Panc1 (cell line): Measurements from ENCODE around the gene ELOVL6. TPM values are rescaled to one million over a fixed set of nuclear protein-coding genes. Genes with fewer than 3 reads are reported as not detected.

Experiments used
- ATAC-seq: fragments of 200-7000 bp; cut with Tn5 transposase; 2 replicates; pipeline ENCODE4 v1.9.1; 2020; ENCODE audit warnings: mild to moderate bottlenecking, moderate library complexity
- BruUV-seq: library from RNA; stranded (reverse); fragments of 400-500 nt; replicated peaks from 2 replicates; lab custom pipeline; 2021; lab: Mats Ljungman, UMichigan
- CTCF ChIA-PET: fragments of 300-600 bp; sonication (Branson Sonifier 250); formaldehyde crosslinking; loops from one replicate; lab custom pipeline; 2022; ENCODE audit warnings: antibody characterized with exemption; lab: Charles Lee
- POLR2A ChIA-PET: fragments of 300-600 bp; sonication (Branson Sonifier 250); formaldehyde crosslinking; loops from one replicate; lab custom pipeline; 2022; ENCODE audit warnings: antibody characterized with exemption; lab: Charles Lee
- DNase-seq: peaks from one replicate; pipeline ENCODE4 v3.0.0-alpha.2; 2010; ENCODE audit warnings: low read depth, low spot score
- H3K27ac ChIP-seq: 2 replicates; pipeline ENCODE4 v1.5.1; 2011; ENCODE audit warnings: mild to moderate bottlenecking, low read length, inconsistent platforms
- H3K27me3 ChIP-seq: fragments of 200-500 bp; sonication (Bioruptor generic); 2 replicates; pipeline ENCODE4 v1.6.0; 2014; ENCODE audit warnings: low read length, inconsistent platforms; ENCODE audit not compliant: control insufficient read depth, insufficient read depth
- H3K36me3 ChIP-seq: fragments of 200-500 bp; sonication (Bioruptor generic); 2 replicates; pipeline ENCODE4 v1.5.1; 2014; ENCODE audit warnings: inconsistent platforms, mild to moderate bottlenecking, low read length, moderate library complexity; ENCODE audit not compliant: control insufficient read depth, insufficient read depth
- H3K4me1 ChIP-seq: 2 replicates; pipeline ENCODE4 v1.5.1; 2011; ENCODE audit warnings: inconsistent platforms, mild to moderate bottlenecking, low read length, moderate library complexity; ENCODE audit not compliant: control insufficient read depth, insufficient read depth
- H3K4me3 ChIP-seq, 2 experiments: 2 replicates each; pipeline ENCODE4 v1.5.1; 2011 to 2012; ENCODE audit warnings: low read depth in 2 of 2, low read length in 2 of 2, mild to moderate bottlenecking in 2 of 2, inconsistent platforms in 1 of 2, moderate library complexity in 1 of 2
- H3K9me3 ChIP-seq: fragments of 200-500 bp; sonication (Bioruptor generic); 2 replicates; pipeline ENCODE4 v1.5.1; 2014; ENCODE audit warnings: low read depth, mild to moderate bottlenecking, inconsistent platforms, low read length, moderate library complexity; ENCODE audit not compliant: control insufficient read depth, insufficient read depth
- CTCF ChIP-seq: fragments of 450-650 bp; IDR thresholded peaks from 2 replicates; pipeline ENCODE4 v1.5.1; 2017; ENCODE audit warnings: mild to moderate bottlenecking
- POLR2AphosphoS5 ChIP-seq: IDR thresholded peaks from 2 replicates; pipeline ENCODE4 v1.6.1; 2012; ENCODE audit warnings: mild to moderate bottlenecking, low read depth, low read length, moderate library complexity
- REST ChIP-seq, 2 experiments: IDR thresholded peaks; 2 replicates each; pipeline ENCODE4 v1.6.1; 2011 to 2012; ENCODE audit warnings: low read depth in 2 of 2, control low read depth in 1 of 2, low read length in 1 of 2, mild to moderate bottlenecking in 1 of 2, moderate library complexity in 1 of 2; ENCODE audit not compliant: insufficient read depth in 1 of 2
- SIN3A ChIP-seq: IDR thresholded peaks from 2 replicates; pipeline ENCODE4 v1.6.1; 2012; ENCODE audit warnings: low read depth, mild to moderate bottlenecking, low read length, moderate library complexity, borderline replicate concordance; ENCODE audit not compliant: insufficient read depth
- TCF7L2 ChIP-seq: IDR thresholded peaks from 2 replicates; pipeline ENCODE4 v1.6.1; 2011; ENCODE audit warnings: mild to moderate bottlenecking, low read depth, low read length, inconsistent platforms
- in situ Hi-C: cut with HindIII; loops from 2 replicates; pipeline ENCODE4 v1.10.0; 2016; ENCODE audit warnings: low sequenced_read_pairs, low pct_unique_long_range_greater_than_20kb
- intact Hi-C: fragments of 100-400 bp; cut with micrococcal nuclease; formaldehyde crosslinking; loops from one replicate; pipeline ENCODE4 v1.10.0; 2022; ENCODE audit not compliant: unreplicated experiment
- total RNA-seq: library from RNA; stranded (reverse); gene quantifications from one replicate; pipeline ENCODE4 v1.2.1, GENCODE V29; 2021; ENCODE audit not compliant: unreplicated experiment

Gene ELOVL6
- total RNA-seq, 1 experiment from 2014 or later, result 0.54 TPM

GRCh38 chr4:110247591-110247990 lies 49.2 kb upstream of the ELOVL6 start:
- H3K4me1 ChIP-seq, result no peaks in the 10 kb centered on the region
- CTCF ChIA-PET, result no interaction called here
- intact Hi-C loops (no loop called here), in situ Hi-C loops (no loop called here)
- no peak overlapping the region for H3K4me3 ChIP-seq
- DNase-seq (no peak), ATAC-seq (no peak)
- POLR2A ChIA-PET, result no interaction called here
- TF ChIP-seq CTCF (no peak), TCF7L2 (no peak), SIN3A (no peak)
- no peak overlapping the region for H3K27ac ChIP-seq
- H3K9me3 ChIP-seq, result no peaks in the 10 kb centered on the region
- no peaks in the 10 kb centered on the region for H3K27me3 ChIP-seq
- no peaks in the 10 kb centered on the region for H3K36me3 ChIP-seq
- BruUV-seq, result no TSS peak

GRCh38 chr4:110245577-110245976 lies 47.2 kb upstream of the ELOVL6 start:
- intact Hi-C loops, result no loop called here
- Histone ChIP-seq H3K4me3 (no peak overlapping the region), H3K27ac (no peak overlapping the region), H3K4me1 (no peaks in the 10 kb centered on the region), H3K27me3 (no peaks in the 10 kb centered on the region), H3K36me3 (no peaks in the 10 kb centered on the region), H3K9me3 (no peaks in the 10 kb centered on the region)
- CTCF ChIA-PET, result no interaction called here
- BruUV-seq, result no TSS peak
- DNase-seq, result no peak
- POLR2A ChIA-PET, result no interaction called here
- TF ChIP-seq TCF7L2 (no peak), REST (IDR thresholded peaks at IDR 0.05; ENCODE audit: insufficient read depth in 1 of 2, low read depth in 2 of 2, low read length in 1 of 2) (no peak), SIN3A (no peak), POLR2AphosphoS5 (no peak), CTCF (no peak)
- no peak for ATAC-seq
- in situ Hi-C loops, result no loop called here
